ENCODE results near the gene MINDY3.

GRCh38 chr10:15742836-15743235, 117.5 kb downstream of the MINDY3 start:
- TF ChIP-seq ZNF274 (IDR thresholded peaks at IDR 0.05; ENCODE audit: low read depth, low read length) (no peak), YY1 (IDR thresholded peaks at IDR 0.05; ENCODE audit: insufficient read depth, insufficient read length) (no peak)
